Measurements from ENCODE around the gene PPM1M.

Gene PPM1M

GRCh38 chr3:52222319-52223221, 23.0 kb upstream of the PPM1M start (continued):
- no peak for TF ChIP-seq ZBTB21 (tag by site-specific recombination; IDR thresholded peaks at IDR 0.05)

- ChIA-PET POLR2A (interaction anchor here (0.6 kb wide), 1 partner anchor 19 kb away, joined by 3 read pairs; no protein-coding TSS in a partner anchor), CTCF (interaction anchor here (0.5 to 8.1 kb wide), 4 partner anchors 8 to 189 kb away, joined by 5 to 95 read pairs (median 6); no protein-coding TSS in a partner anchor)
- Histone ChIP-seq H3K4me3 (ENCODE audit: low read depth, low read length) (no peak overlapping the region), H3K36me3 (ENCODE audit: control insufficient read depth in 2 of 2, insufficient read depth in 1 of 2, low read length in 2 of 2) (peaks cover 0 to 1% of the 10 kb centered on the region in 2 experiments; a peak in 1 of 3 replicates), H3K4me1 (ENCODE audit: control insufficient read depth, insufficient read depth, low read length) (no peaks in the 10 kb centered on the region), H3K27ac (ENCODE audit: extremely low read depth, low read depth, low read length) (no peak overlapping the region), H3K9me3 (ENCODE audit: control insufficient read depth, insufficient read depth, low read depth, low read length) (no peaks in the 10 kb centered on the region)
- TF ChIP-seq ZNF433 (tag by site-specific recombination; IDR thresholded peaks at IDR 0.05; ENCODE audit: low read depth): no peak
- TF ChIP-seq HIC1 (tag by site-specific recombination; IDR thresholded peaks at IDR 0.05): 0 out of 2 replicates have a peak, but pooled peaks have one; percentile 19
Observed at GRCh38 chr3:52223449-52224408, 21.8 kb upstream of the PPM1M start.

GRCh38 chr3:52225452-52226228, 19.9 kb upstream of the PPM1M start, which contains the start of gene TLR9:
TSS of gene TLR9 (minus strand) at chr3:52225645. CDS start at chr3:52225529, 116 bp downstream.
- Histone ChIP-seq H3K4me1 (ENCODE audit: control insufficient read depth, insufficient read depth, low read length) (no peaks in the 10 kb centered on the region), H3K27ac (ENCODE audit: extremely low read depth, low read depth, low read length) (no peak within 1 kb of the TSS), H3K36me3 (ENCODE audit: control insufficient read depth in 2 of 2, insufficient read depth in 1 of 2, low read length in 2 of 2) (peaks cover 0 to 21% of the 10 kb centered on the region in 2 experiments; a peak in 1 of 3 replicates), H3K4me3 (ENCODE audit: low read depth, low read length) (no peak within 1 kb of the TSS), H3K9me3 (ENCODE audit: control insufficient read depth, insufficient read depth, low read depth, low read length) (no peaks in the 10 kb centered on the region)
- TF ChIP-seq REST (tag by site-specific recombination; IDR thresholded peaks at IDR 0.05) (no peak), ZNF350 (tag by site-specific recombination; IDR thresholded peaks at IDR 0.05) (no peak), ZNF433 (tag by site-specific recombination; IDR thresholded peaks at IDR 0.05; ENCODE audit: low read depth) (no peak), ZNF174 (tag by site-specific recombination; IDR thresholded peaks at IDR 0.05) (no peak), ZFP37 (tag by site-specific recombination; IDR thresholded peaks at IDR 0.05) (no peak), KLF16 (tag by site-specific recombination; IDR thresholded peaks at IDR 0.05) (no peak), ZNF645 (tag by site-specific recombination; IDR thresholded peaks at IDR 0.05) (no peak), ZNF518A (tag by site-specific recombination; conservative IDR thresholded peaks at IDR 0.05; ENCODE audit: low read depth) (no peak), KLF10 (tag by site-specific recombination; IDR thresholded peaks at IDR 0.05) (no peak)
- CTCF ChIA-PET: interaction anchor here (2.1 to 8.1 kb wide), 2 partner anchors 114 to 187 kb away, joined by 5 to 95 read pairs; no protein-coding TSS in a partner anchor
- POLR2A ChIA-PET: no interaction called here

Measured in HEK293 (cell line).